Activated CD4-positive, alpha-beta T cell treated with anti-CD3 and anti-CD28 coated beads, Interleukin-2, amount 50 U/mL, for 24 hours (primary cell): ENCODE data around the gene FREM2.

ENCODE experiments used
- DNase-seq, 2 donors: peaks; one replicate each; pipeline ENCODE4 v3.0.0-alpha.2; 2020; ENCODE audit warnings: low read depth in 1 of 2, low spot score in 1 of 2

The FREM2 gene

DNA sequence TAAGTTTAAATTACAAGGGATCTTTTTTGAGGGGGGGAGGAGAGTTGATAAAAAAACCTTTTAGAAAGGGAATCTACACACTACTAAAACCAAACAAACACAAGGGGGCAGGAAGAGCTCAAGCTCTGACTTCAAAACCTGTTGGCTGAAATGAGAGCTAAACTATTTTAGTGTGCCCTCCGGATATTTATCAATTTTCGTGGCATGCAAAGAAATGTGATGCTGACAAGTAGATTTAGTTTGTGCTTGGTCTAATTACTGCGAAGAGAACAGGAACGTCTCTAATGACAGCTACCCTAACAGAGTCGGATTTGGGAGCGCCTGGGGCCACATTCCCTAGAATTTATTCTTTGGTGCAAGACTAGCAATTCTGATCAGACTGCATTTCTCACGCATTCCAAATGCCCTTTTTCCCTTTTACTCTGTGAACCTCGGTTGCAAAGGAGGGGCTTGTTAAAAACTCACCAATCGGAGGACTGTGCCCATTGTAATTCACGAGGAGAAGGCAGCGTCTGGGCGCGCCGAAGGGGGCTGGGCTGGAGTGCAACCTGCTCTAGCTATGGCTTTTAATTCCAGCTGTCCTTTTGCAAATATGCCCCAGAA, 802 bp upstream of the FREM2 start:
- DNase-seq, result no peak

DNA sequence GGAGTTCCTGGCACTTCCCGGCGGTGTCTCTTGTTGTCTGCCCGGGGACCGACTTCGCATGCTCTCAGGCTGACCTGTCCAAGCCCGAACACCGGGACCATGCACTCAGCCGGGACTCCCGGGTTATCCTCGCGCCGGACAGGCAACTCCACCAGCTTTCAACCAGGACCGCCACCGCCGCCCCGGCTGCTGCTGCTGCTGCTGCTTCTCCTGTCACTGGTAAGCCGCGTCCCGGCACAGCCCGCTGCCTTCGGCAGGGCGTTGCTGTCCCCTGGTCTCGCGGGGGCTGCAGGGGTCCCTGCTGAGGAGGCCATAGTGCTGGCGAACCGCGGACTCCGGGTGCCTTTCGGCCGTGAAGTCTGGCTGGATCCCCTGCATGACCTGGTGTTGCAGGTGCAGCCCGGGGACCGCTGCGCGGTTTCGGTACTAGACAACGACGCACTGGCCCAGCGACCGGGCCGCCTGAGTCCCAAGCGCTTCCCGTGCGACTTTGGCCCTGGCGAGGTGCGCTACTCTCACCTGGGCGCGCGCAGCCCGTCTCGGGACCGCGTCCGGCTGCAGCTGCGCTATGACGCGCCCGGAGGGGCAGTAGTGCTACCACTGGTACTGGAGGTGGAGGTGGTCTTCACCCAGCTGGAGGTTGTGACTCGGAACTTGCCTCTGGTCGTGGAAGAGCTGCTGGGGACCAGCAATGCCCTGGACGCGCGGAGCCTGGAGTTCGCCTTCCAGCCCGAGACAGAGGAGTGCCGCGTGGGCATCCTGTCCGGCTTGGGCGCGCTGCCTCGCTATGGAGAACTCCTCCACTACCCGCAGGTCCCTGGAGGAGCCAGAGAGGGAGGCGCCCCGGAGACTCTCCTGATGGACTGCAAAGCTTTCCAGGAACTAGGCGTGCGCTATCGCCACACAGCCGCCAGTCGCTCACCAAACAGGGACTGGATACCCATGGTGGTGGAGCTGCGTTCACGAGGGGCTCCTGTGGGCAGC, 661 bp downstream of the FREM2 start:
- DNase-seq, result no peak

DNA sequence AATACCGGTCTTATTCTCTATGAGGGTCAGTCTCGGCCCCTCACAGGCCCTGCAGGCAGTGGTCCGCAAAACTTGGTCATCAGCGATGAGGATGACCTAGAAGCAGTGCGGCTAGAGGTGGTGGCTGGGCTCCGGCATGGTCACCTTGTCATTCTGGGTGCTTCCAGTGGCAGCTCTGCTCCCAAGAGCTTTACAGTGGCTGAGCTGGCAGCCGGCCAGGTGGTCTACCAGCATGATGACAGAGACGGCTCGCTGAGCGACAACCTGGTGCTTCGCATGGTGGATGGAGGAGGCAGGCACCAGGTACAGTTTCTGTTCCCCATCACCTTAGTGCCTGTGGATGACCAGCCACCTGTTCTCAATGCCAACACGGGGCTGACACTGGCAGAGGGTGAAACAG, 1.8 kb downstream of the FREM2 start:
- DNase-seq, result no peak

DNA sequence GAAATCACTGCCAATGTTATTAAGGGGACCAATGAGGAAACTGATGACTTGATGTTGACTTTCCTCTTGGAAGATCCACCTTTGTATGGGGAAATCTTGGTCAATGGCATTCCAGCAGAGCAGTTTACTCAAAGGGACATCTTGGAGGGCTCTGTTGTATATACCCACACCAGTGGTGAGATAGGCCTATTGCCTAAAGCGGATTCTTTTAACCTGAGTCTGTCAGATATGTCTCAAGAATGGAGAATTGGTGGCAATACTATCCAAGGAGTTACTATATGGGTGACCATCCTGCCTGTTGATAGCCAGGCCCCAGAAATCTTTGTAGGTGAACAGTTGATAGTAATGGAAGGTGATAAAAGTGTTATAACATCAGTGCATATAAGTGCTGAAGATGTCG, 3.4 kb downstream of the FREM2 start:
- no peak for DNase-seq

DNA sequence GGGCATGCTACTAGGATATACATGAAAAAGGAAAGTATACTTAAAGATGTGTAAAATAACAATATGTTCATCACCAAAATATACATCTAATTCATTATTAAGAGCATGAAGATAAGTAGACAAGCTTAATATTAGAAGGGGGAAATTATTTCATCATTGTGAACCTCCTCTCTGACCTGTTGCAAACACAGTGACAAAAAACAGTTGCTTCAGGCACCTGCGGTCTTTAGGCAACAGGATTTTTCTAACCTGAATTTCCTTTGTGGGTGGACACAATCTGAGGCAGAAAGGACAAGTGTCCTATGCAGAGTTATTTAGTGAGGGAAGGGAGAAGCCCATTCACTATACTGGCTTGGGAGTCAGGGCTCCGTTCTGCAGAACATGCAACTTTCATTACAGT, 6.3 kb downstream of the FREM2 start:
- DNase-seq, result no peak

DNA sequence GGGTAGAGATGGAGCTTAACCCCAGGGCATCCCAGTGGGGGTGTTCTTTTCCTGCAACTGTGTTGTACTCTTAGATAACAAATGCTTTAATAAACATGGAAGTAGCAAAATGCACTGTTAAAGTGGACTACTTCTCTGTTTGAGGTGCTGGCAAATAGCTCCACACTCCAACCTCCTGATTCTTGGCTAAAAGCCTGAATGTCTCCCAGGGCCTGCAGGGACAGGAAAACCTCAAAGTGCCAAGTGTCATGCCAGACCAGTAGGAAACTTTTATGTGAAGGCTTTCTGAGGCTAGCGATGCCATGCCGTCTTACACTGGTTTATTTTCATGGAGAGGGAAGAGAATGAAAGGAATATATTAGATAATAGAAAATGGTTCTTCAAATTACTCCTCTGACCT, 6.8 kb downstream of the FREM2 start:
- DNase-seq, result no peak

DNA sequence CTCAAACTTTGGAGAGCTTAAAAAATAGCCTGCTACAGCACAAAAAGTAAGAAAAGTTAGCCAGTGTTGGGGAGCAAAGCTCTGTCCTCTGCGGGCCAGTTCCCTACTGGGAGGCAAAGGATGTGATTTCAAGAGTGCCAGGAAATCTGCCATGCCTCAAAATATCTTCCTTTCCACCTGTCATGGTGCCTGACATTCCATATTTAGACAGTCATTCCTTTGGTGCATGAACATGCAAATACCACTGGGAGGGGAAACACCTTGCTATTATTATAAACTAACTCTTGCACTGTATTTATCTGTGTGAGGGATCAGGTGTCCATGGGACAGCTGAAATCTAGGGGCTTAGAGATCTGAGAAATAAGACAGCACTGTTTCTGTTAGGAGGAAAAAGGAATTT, 10.3 kb downstream of the FREM2 start:
- no peak for DNase-seq

DNA sequence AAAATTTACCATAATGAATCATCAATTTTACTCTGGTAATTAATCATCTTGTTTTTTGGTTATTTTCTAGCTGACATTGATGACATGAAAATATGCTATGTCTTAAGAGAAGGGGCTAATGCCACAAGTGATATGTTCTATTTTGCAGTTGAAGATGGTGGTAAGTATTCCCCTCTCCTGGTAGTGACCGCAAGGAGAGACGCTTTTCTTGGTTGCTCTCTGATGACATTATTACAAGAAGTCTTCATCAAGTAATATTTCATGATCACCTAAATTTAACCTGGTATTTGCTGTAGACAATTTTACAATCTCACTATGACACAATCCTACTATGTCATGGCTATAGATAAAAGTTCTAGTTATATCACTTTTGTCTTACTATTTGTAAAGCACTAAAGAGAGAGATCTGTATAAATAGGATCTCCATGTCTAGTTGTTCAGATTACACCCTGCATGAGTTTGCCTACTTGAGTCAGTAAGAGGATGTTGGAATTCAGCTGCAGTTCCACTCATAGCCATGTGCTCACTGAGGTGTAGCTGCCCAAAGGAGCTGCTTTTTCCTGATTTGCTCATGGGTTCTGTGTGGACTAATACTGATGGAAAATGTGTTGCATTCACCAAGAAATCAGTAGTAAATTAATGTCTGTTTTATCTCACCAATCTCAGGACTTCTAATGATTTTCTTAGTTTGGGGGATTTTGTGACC, 10.9 kb downstream of the FREM2 start:
- DNase-seq, result no peak

DNA sequence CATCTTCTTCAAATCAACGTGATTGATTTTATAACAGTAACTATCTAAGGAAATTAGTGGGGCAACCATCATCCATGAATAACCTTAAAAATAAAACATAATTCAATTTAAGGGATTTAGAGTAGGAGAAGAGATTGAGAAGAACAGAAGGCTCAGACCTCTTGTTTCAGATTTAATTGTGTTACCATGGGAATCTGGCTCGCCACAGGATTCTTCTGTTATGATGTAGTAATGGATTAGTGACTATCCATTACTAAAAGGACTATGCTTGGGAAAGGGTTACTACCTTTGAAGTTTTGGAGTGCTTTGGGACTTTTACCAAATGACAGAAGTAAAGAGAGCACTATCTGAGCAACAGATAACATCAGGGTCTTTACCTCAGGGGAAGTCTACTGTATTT, 13.2 kb downstream of the FREM2 start:
- no peak for DNase-seq

DNA sequence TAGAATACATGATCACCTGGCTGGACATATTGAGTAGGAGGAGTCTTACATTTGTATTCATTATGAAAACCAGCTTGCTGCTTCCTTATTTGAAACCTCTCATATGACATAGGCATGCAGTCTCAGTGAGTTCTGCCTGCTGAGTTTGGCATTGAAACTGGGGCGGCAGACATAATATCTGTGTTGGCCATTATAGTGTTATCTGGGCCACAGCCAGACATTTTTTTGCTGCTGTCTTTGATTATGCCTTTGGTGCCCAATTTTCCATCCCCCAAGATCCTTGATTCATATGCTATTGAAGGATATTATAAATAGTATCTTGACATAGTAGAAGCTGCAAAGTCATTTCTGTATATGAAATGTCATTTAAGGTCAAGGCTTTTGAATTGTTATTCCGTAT, 15.8 kb downstream of the FREM2 start:
- DNase-seq, result no peak

DNA sequence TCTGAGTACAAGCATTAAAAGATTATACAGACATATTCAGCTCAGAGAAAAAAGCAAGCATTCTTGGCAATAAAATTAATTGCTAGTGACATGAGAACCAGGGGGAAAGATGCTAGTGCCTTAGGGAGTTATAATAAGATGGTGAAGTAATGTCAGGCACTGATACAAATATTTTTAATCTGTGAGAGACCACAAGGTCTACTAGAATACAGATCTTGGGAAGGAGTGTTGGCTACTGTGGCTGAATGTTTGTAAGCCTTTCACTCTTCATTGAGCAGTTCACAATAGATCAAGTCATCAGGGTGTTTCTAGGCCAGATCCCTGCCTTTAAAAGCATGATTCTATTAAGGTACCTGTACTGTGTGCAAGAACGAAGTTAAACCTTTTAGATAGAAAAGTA, 16.4 kb downstream of the FREM2 start:
- no peak for DNase-seq

DNA sequence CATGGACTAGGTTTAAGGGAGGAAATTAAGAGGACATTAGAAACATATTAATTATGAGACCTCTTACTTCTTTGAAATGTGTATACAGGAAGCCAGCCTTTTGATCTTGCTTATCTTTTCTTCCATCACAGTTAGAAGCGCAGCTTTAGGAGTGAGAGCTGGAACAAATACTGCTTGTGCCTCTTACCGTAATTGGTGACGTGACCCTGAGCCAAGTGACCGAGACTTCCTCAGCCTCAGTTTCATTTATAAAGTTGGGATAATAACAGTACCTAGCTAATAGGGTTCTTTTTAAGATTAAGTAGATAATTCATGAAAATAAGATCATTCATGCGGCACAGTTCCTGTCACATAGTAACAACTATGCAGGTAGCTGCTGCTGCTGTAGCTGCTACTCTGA, 18.5 kb downstream of the FREM2 start:
- DNase-seq, result no peak

DNA sequence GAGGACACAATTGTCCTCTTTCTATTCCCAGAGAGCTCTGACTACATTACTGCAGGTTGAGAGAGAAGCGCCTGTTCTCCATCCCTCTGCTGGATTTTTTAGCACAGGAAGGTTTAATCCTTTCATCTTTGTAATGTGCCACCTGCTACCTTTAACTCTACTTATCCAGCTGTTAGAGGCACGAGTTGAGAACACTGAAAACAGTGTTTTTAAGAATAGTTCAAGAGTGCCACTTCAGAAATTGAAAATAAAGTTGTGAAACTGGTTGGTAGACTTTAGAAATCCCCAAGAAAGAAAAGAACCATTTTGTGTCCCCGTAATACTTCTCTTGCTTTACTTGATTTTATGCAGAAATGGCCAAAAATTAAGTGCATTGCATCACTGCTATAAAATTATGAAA, 20.6 kb downstream of the FREM2 start:
- no peak for DNase-seq

DNA sequence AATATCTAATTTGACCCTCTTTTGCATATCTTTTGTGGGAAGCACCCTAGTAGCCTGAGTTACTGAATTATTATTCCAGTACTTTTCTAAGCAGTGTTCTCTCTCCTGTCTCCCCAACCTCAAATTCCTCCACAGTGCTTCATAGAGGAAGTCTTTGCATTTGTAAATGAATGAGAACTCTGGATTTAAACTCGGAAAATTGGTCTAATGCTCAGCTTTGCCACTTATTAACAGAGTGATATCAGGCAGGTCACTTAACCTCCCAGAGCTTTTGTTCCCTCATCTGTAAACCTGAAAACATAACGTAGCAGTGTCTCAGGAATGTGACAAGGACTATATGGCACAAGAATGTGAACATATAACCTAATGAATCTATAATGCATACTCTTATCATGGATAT, 26.2 kb downstream of the FREM2 start:
- DNase-seq, result no peak

DNA sequence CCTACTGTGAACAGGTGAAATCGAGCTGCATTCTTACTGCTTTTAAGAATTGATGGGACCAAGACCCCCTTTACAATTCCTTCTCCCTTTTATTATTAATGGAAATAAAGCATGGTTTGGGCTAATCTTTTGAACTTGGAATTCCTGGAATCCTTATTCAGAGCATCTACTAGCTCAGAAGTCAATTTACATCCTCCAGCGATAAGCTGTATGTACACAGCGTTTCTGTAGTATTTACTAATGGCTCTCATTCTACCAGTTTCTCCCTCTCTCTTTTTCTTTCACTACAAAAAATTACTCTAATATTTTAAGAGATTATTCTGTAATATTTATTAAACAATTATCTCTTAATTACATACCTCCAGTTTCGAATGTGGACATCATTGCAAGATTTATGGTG, 31.5 kb downstream of the FREM2 start:
- DNase-seq, result no peak

DNA sequence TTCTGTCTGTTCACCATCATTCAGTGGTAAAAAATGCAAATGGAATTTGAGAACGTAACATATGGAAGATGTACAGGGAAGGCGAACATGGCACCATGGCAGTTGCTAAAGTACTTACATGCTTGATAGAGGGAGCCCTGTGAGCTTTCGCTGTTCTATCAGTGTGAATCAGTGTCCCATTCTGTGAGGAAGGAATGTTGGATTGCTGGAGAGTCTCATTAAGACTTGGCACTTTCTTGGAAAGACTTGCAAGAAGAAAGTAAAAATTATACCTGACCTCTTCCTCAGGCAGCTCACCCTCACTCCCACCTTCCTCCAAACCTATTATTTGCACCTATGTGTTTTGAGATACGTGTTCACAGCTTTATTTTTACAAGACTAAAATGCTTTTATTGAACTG, 43.5 kb downstream of the FREM2 start:
- DNase-seq, result no peak

DNA sequence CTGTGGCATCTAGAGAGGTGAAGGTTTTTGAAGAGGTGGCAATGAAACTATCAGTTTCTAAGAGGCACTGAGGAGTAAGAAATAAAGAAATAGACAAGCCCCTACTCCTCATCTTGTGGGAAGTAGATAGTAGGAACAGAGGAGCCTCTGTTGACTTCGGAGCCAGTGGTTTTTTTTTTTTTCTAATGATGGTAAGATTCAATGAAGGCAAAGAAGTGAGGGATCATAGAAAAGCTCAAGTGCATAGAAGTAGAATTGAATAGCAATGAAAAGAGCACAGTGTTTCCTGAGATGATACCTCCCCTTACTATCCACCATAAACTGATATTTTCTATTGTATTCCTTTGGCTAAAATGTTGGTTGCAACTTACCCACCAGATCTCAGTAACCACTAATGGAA, 46.3 kb downstream of the FREM2 start:
- DNase-seq, result no peak

DNA sequence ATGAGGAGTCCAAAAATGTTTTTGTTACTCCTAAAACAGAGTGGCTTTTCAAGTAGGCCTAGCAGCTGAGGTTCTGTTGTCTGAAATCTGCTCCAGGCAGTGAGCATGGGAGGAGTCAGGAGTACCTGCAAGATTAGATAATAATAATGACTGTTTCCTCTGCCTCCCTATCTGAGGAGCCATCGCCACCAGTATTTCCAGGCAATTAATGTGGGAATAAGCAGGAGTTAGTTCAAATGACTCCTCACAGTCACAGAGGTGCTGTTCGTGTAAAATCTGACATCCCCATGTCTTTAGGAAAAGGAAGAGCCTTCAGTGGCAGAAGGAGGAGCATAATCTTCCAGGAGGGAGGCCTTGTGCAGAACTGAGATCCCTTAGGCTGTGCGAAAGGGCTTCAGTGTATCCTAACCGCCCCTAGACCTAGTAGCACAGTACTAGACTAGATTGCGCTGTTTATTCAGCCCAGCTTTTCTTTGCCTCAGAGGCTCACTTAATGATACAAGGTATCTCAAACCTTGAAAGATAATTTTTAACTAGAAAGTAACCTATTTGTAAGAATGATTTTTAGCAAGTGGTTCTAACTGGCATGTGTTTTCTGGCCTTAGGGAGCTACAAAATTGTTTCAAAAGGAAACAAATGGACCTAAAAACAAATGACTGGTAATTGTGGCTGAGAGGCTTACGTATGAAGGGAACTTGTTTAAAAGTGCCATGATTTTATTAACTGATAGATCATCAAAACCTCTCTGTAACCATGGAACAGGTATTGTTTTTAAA, 49.0 kb downstream of the FREM2 start:
- DNase-seq, result no peak

DNA sequence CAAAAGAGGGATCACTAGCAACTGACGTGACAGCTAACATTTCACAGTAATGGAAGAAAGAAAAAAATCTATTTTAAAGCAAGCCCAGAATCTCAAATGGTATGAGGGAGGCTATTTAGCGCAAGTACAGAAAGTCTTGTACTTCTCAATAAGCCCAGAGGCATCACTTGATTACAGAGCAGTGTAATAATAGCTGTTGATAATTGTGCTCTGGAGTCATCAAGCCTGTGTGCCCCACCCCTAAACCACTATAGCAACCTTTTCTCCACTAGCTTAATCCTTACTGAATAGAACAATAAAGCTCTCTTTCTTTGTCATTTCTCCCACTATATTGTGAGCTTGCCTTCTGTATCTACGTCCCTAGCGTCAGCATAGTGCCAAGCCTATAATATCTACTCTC, 56.6 kb downstream of the FREM2 start:
- DNase-seq, result no peak

DNA sequence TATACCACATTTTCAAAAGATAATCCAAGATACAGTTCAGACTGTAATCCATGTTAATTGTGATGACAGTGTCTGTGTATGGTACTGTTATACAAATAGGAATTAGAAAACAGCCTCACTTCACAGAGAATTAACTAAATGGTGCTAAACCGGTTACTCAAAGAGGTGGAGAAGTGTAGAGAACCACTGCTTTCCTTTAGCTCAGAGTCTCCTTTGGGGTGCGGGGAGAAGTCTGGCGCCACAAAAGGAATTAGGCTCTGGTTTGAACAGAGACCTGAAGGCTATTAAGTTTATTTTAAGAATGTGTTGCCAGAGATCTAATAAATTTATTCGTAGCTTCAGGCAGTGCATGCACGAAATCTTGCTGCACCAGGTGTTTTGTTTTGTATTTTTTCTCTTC, 65.8 kb downstream of the FREM2 start:
- DNase-seq, result no peak

DNA sequence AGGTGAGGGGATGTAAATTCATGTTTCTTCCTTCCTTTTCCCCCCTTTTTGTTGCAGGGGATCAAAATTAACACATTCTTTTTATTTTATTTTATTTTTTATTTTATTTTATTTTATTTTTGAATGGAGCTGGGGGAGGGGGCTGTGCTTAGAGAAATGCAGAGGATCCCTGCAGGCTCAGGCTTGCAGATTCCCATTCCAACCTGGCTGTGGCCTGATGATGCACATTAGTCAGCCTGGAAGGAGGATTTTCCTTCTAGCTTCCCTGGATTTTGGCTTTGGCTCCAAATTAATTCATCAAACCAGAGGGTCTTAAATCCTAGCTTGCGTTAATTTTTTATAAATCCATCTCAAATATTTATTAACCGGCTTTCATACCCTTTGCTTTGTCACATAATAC, 67.0 kb downstream of the FREM2 start:
- DNase-seq, result no peak
